K562 (cell line): ENCODE results near the gene CRLF3. TPM values are rescaled to one million over a fixed set of nuclear protein-coding genes. Genes with fewer than 3 reads are reported as not detected.

ENCODE experiments used
- ARID1B ChIP-seq: fragments of 450-650 bp; IDR thresholded peaks from 2 replicates; pipeline ENCODE4 v1.6.1; 2016; ENCODE audit warnings: antibody characterized with exemption, mild to moderate bottlenecking, inconsistent platforms
- ELF1 ChIP-seq: fragments of 200-800 bp; sonication (Bioruptor generic); IDR thresholded peaks from 2 replicates; pipeline ENCODE4 v1.6.1; 2016; ENCODE audit warnings: missing genetic modification characterization, missing compliant biosample characterization
- MXD1 ChIP-seq: fragments of 250-450 bp; sonication (Bioruptor Pico); IDR thresholded peaks from 2 replicates; pipeline ENCODE4 v1.8.0; 2021; ENCODE audit warnings: borderline replicate concordance, mild to moderate bottlenecking, moderate library complexity; ENCODE audit not compliant: poor library complexity, severe bottlenecking
- MYBL2 ChIP-seq, 2 experiments: fragments of 450-650 bp in 1 of 2; sonication (generic) in 1 of 2; formaldehyde crosslinking in 1 of 2; IDR thresholded peaks; 2 replicates each; pipeline versions ENCODE4 v1.6.1 to v1.8.1; 2017 to 2022; ENCODE audit warnings: borderline replicate concordance in 1 of 2, inconsistent platforms in 1 of 2, low read depth in 1 of 2, mild to moderate bottlenecking in 1 of 2, missing genetic modification reagents in 1 of 2, moderate library complexity in 1 of 2
- ZNF143 ChIP-seq: sonication (generic); formaldehyde crosslinking; IDR thresholded peaks from 2 replicates; pipeline ENCODE4 v1.9.0; 2022; ENCODE audit warnings: mild to moderate bottlenecking, missing genetic modification reagents
- polyA plus RNA-seq, 8 experiments: library from polyadenylated mRNA; depleted of rRNA in 4 of 8; stranded (reverse) in 5 of 8; unstranded in 3 of 8; fragments of >200 nt; fragmentation: Nextera tagmentation in 2 of 8; fragmentation: Illumina TruSeq in 1 of 8; extraction: Ambion mirVana in 2 of 8; extraction: Trizol in 1 of 8; gene quantifications; 2 replicates each; pipeline versions ENCODE4 v1.2.1 to v1.2.3, GENCODE V29; 2011 to 2014; ENCODE audit warnings: inconsistent platforms in 1 of 8, missing spikeins in 1 of 8
- total RNA-seq, 7 experiments: library from RNA; depleted of rRNA in 6 of 7; stranded (reverse); fragments of >200 nt in 6 of 7; fragmentation: Illumina TruSeq in 2 of 7; extraction: Trizol in 2 of 7; gene quantifications; 2 replicates each; pipeline versions ENCODE4 v1.2.1 to v1.2.3, GENCODE V29; 2011 to 2021; ENCODE audit warnings: low replicate concordance in 1 of 7
- TF ChIP-seq, protein P1 (sequence below): fragments of 150-350 bp; conservative IDR thresholded peaks from 2 replicates; pipeline ENCODE4 v1.6.1; 2014; ENCODE audit warnings: low read length
- TF ChIP-seq, protein P2 (sequence below): fragments of 250-450 bp; sonication (Bioruptor Pico); IDR thresholded peaks from 2 replicates; pipeline ENCODE4 v1.8.0; 2022; ENCODE audit warnings: moderate library complexity, mild to moderate bottlenecking, inconsistent platforms
- TF ChIP-seq, protein P3 (sequence below): IDR thresholded peaks from 2 replicates; pipeline ENCODE4 v1.6.1; 2011; ENCODE audit not compliant: insufficient read length; ENCODE audit errors: extremely low read depth
- TF ChIP-seq, protein P4 (sequence below), 3 experiments: fragments of 200-800 bp in 1 of 3; fragments of 250-450 bp in 1 of 3; fragments of 450-650 bp in 1 of 3; sonication (Bioruptor Pico) in 1 of 3; sonication (Bioruptor generic) in 1 of 3; formaldehyde crosslinking in 1 of 3; IDR thresholded peaks; 2 replicates each; pipeline versions ENCODE4 v1.6.1 to v1.8.0; 2016 to 2022; ENCODE audit warnings: mild to moderate bottlenecking in 2 of 3, missing genetic modification characterization in 2 of 3, missing compliant biosample characterization in 1 of 3, moderate library complexity in 1 of 3

The CRLF3 gene
- total and polyA plus RNA-seq, 9 of the 15 experiments (the other 6 are each of a cell fraction or from before 2014, with no cell fraction given) = 13.2 to 55.9 (median 29.8) TPM

- TF ChIP-seq, protein P1, sequence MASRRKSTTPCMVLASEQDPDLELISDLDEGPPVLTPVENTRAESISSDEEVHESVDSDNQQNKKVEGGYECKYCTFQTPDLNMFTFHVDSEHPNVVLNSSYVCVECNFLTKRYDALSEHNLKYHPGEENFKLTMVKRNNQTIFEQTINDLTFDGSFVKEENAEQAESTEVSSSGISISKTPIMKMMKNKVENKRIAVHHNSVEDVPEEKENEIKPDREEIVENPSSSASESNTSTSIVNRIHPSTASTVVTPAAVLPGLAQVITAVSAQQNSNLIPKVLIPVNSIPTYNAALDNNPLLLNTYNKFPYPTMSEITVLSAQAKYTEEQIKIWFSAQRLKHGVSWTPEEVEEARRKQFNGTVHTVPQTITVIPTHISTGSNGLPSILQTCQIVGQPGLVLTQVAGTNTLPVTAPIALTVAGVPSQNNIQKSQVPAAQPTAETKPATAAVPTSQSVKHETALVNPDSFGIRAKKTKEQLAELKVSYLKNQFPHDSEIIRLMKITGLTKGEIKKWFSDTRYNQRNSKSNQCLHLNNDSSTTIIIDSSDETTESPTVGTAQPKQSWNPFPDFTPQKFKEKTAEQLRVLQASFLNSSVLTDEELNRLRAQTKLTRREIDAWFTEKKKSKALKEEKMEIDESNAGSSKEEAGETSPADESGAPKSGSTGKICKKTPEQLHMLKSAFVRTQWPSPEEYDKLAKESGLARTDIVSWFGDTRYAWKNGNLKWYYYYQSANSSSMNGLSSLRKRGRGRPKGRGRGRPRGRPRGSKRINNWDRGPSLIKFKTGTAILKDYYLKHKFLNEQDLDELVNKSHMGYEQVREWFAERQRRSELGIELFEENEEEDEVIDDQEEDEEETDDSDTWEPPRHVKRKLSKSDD = 0 out of 2 replicates have a peak, but pooled peaks have one; percentile 32
- TF ChIP-seq ARID1B = no peak
- peak; percentile 43; the same call in 1 of the 2 replicates for TF ChIP-seq ELF1 (tag)
- TF ChIP-seq, protein P2, sequence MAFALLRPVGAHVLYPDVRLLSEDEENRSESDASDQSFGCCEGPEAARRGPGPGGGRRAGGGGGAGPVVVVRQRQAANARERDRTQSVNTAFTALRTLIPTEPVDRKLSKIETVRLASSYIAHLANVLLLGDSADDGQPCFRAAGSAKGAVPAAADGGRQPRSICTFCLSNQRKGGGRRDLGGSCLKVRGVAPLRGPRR (CRISPR knock-in tag) = no peak
- no peak for TF ChIP-seq MXD1 (CRISPR knock-in tag)
- TF ChIP-seq ZNF143 (CRISPR knock-in tag) = no peak
- TF ChIP-seq MYBL2 (IDR thresholded peaks at IDR 0.05; ENCODE audit: low read depth) = peak; percentile 87
- TF ChIP-seq MYBL2 (CRISPR knock-in tag; IDR thresholded peaks at IDR 0.05; ENCODE audit: borderline replicate concordance) = no peak
- TF ChIP-seq, protein P3, sequence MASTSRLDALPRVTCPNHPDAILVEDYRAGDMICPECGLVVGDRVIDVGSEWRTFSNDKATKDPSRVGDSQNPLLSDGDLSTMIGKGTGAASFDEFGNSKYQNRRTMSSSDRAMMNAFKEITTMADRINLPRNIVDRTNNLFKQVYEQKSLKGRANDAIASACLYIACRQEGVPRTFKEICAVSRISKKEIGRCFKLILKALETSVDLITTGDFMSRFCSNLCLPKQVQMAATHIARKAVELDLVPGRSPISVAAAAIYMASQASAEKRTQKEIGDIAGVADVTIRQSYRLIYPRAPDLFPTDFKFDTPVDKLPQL = peak; percentile 13
- TF ChIP-seq, protein P4, sequence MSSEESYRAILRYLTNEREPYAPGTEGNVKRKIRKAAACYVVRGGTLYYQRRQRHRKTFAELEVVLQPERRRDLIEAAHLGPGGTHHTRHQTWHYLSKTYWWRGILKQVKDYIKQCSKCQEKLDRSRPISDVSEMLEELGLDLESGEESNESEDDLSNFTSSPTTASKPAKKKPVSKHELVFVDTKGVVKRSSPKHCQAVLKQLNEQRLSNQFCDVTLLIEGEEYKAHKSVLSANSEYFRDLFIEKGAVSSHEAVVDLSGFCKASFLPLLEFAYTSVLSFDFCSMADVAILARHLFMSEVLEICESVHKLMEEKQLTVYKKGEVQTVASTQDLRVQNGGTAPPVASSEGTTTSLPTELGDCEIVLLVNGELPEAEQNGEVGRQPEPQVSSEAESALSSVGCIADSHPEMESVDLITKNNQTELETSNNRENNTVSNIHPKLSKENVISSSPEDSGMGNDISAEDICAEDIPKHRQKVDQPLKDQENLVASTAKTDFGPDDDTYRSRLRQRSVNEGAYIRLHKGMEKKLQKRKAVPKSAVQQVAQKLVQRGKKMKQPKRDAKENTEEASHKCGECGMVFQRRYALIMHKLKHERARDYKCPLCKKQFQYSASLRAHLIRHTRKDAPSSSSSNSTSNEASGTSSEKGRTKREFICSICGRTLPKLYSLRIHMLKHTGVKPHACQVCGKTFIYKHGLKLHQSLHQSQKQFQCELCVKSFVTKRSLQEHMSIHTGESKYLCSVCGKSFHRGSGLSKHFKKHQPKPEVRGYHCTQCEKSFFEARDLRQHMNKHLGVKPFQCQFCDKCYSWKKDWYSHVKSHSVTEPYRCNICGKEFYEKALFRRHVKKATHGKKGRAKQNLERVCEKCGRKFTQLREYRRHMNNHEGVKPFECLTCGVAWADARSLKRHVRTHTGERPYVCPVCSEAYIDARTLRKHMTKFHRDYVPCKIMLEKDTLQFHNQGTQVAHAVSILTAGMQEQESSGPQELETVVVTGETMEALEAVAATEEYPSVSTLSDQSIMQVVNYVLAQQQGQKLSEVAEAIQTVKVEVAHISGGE (CRISPR knock-in tag; IDR thresholded peaks at IDR 0.05) = peak in 1 of 3 experiments; percentile 90; a peak in 2 of 6 replicates
Observed at GRCh38 chr17:30831663-30832437, 7.4 kb upstream of the CRLF3 start, which contains the start of gene ATAD5 (continued).
